ENCODE measurements around the gene STPG3. TPM values are rescaled to one million over a fixed set of nuclear protein-coding genes. Genes with fewer than 3 reads are reported as not detected.

STPG3 gene
- total and polyA plus RNA-seq, 2 of the 13 experiments (the other 11 are each of a cell fraction or from before 2014, with no cell fraction given): not detected

- TF ChIP-seq ARID5B (CRISPR knock-in tag; IDR thresholded peaks at IDR 0.05): peak; percentile 19; the same call in 1 of the 2 replicates
- TF ChIP-seq ZNF142 (CRISPR knock-in tag; IDR thresholded peaks at IDR 0.05): 0 out of 2 replicates have a peak, but pooled peaks have one; percentile 2
- TF ChIP-seq SALL2 (CRISPR knock-in tag; IDR thresholded peaks at IDR 0.05): 0 out of 2 replicates have a peak, but pooled peaks have one; percentile 48
- TF ChIP-seq ASH2L (IDR thresholded peaks at IDR 0.05; ENCODE audit: insufficient read length, low read depth, low read length): peak; percentile 5
- no peak for TF ChIP-seq ZNF574 (CRISPR knock-in tag; IDR thresholded peaks at IDR 0.05)
- TF ChIP-seq EZH2 (conservative IDR thresholded peaks at IDR 0.05; ENCODE audit: low read depth, low read length): no peak
- 0 out of 2 replicates have a peak, but pooled peaks have one; percentile 77 for TF ChIP-seq THAP8 (CRISPR knock-in tag; IDR thresholded peaks at IDR 0.05; ENCODE audit: borderline replicate concordance)
- TF ChIP-seq ZNF136 (CRISPR knock-in tag; IDR thresholded peaks at IDR 0.05; ENCODE audit: low read depth): 0 out of 2 replicates have a peak, but pooled peaks have one; percentile 19
- TF ChIP-seq ZC3H13 (CRISPR knock-in tag; IDR thresholded peaks at IDR 0.05): peak; percentile 13; the same call in 1 of the 2 replicates
- TF ChIP-seq ZNF704 (CRISPR knock-in tag; IDR thresholded peaks at IDR 0.05; ENCODE audit: borderline replicate concordance): no peak
- TF ChIP-seq ZNF382 (CRISPR knock-in tag; IDR thresholded peaks at IDR 0.05; ENCODE audit: borderline replicate concordance): no peak
- TF ChIP-seq ZNF333 (CRISPR knock-in tag; IDR thresholded peaks at IDR 0.05; ENCODE audit: borderline replicate concordance): peak; percentile 15; the same call in 1 of the 2 replicates
- no peak for TF ChIP-seq MLLT10 (CRISPR knock-in tag; IDR thresholded peaks at IDR 0.05)
- no peak for TF ChIP-seq SIX4 (CRISPR knock-in tag; IDR thresholded peaks at IDR 0.05)
Measured at GRCh38 chr9:137228506-137228967, 22.5 kb upstream of the STPG3 start (continued).

Data from HepG2 (cell line).